Stimulated activated naive CD8-positive, alpha-beta T cell treated with anti-CD3 and anti-CD28 coated beads, Interleukin-15, Interleukin-2, amounts not matched to agents 100 U/mL and 50 U/mL, for 24 hours (primary cell): ENCODE data around the gene APEH.

Experiments used
- ATAC-seq: fragments of 150-1000 bp; cut with Tn5 transposase; one replicate; pipeline ENCODE4 v1.10.0; 2021
- DNase-seq: peaks from one replicate; pipeline ENCODE4 v3.0.0; 2021

APEH gene

GRCh38 chr3:49727154-49727923, 53.2 kb downstream of the APEH start:
- no peak for ATAC-seq
- no peak for DNase-seq

DNA sequence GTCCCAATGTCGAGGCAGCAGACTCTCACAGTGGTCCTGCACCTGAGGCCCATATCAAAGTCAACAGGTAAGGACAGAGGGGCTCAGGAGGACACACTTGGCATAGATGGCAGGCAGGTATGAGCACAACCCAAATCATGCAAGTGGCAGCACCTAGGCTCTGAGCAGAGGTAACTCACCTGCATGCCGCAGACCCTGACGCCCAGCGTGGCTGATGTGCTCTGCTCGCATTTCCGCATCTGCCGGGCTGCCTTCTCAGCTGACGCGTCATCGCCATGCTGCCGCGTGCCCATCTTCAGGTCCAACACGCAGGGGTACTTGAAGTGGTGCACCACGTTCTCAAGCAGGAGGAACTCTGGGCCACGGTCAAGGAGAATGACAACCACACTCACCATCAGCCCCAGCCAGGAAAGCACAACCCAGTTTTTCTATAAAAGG, 53.8 kb downstream of the APEH start:
- DNase-seq (no peak), ATAC-seq (no peak)

DNA sequence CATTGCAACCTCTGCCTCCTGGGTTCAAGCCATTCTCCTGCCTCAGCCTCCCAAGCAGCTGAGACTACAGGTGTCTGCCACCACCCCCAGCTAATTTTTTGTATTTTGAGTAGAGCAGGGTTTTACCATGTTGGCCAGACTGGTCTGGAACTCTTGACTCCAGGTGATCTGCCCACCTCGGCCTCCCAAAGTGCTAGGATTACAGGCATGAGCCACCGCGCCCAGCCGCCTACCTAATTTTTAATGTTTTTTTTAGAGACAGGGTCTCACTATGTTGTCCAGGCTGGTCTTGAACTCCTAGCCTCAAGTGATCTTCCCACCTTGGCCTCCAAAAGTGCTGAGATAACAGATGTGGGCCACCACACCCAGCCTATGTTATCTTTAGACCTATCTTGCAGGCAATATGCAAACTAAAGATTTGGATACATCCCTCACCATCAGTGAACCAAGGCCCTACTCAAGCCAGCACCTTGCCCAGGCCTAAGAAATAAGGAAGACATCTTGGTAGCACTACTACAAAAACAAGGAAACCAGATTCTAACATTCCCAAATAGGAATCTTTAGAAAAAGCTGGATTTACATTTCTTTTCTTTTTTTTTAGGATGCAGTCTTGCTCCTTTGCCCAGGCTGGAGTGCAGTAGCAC, 55.9 kb downstream of the APEH start:
- ATAC-seq = no peak
- DNase-seq = no peak

GRCh38 chr3:49732597-49732996, 58.4 kb downstream of the APEH start:
- ATAC-seq (no peak), DNase-seq (no peak)

GRCh38 chr3:49733551-49733950, 59.4 kb downstream of the APEH start:
- no peak for ATAC-seq
- DNase-seq = no peak
